ENCODE data around the gene FBXO30.

Gene FBXO30

DNA sequence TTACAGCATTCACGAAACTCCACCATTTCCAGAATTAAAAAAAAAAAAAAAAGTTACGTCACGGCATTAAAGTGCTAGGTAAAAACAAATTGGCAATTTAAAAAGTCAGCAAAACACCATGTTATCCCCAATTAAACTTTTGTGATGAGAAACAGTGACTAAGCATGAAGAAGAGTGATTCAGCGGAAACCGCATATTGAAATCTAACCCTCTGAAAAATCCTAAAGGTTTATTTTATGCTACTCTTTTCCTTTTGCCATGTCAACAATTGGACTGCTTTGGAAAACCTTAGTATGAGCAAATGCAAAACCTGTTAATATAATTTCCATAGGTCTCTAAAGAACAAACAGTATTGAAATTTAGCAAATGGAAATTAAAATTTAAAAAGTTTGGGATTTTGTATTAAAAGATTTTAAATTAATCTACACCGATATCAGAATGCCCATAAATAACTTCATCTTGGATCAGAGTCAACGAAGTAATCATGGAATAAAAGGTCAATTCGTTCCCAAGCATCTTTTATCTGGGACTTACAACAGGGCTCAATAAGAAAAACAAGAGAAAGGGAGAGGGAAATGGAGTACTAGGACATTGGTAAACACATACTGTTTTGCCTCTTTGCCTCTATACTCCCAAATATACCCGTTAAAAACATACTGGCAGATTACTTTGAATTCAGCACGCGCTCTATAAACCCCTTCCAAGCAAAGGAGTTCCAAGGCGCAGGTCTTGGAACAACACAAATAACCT lies 1.1 kb downstream of the FBXO30 start:
- no peak for TF ChIP-seq MAX (IDR thresholded peaks at IDR 0.05)
- no peak for TF ChIP-seq NFIC (IDR thresholded peaks at IDR 0.05)
- no peak for TF ChIP-seq ZBTB7A (IDR thresholded peaks at IDR 0.05; ENCODE audit: low read depth)
- TF ChIP-seq CREB1 (IDR thresholded peaks at IDR 0.05; ENCODE audit: low read depth) = no peak
- TF ChIP-seq TCF12 (IDR thresholded peaks at IDR 0.05; ENCODE audit: low read depth) = no peak
- no peak for TF ChIP-seq RAD21 (IDR thresholded peaks at IDR 0.05; ENCODE audit: low read depth)
- no peak for TF ChIP-seq EP300 (IDR thresholded peaks at IDR 0.05; ENCODE audit: borderline replicate concordance)
- TF ChIP-seq REST (IDR thresholded peaks at IDR 0.05; ENCODE audit: low read depth) = no peak
- TF ChIP-seq TAF1 (IDR thresholded peaks at IDR 0.05; ENCODE audit: low read depth) = no peak
- TF ChIP-seq USF1 (IDR thresholded peaks at IDR 0.05) = no peak
- TF ChIP-seq CEBPB (IDR thresholded peaks at IDR 0.05) = no peak
- TF ChIP-seq FOXM1 (IDR thresholded peaks at IDR 0.05; ENCODE audit: borderline replicate concordance, low read depth) = no peak

GRCh38 chr6:145811741-145812140 lies 2.9 kb downstream of the FBXO30 start:
- TF ChIP-seq TCF12 (IDR thresholded peaks at IDR 0.05; ENCODE audit: low read depth) (no peak), EP300 (IDR thresholded peaks at IDR 0.05; ENCODE audit: borderline replicate concordance) (no peak), EGR1 (IDR thresholded peaks at IDR 0.05) (no peak), USF1 (IDR thresholded peaks at IDR 0.05) (no peak), FOXM1 (IDR thresholded peaks at IDR 0.05; ENCODE audit: borderline replicate concordance, low read depth) (no peak), CREB1 (IDR thresholded peaks at IDR 0.05; ENCODE audit: low read depth) (no peak), TEAD4 (IDR thresholded peaks at IDR 0.05) (no peak), RAD21 (IDR thresholded peaks at IDR 0.05; ENCODE audit: low read depth) (no peak), YY1 (IDR thresholded peaks at IDR 0.05; ENCODE audit: low read depth) (no peak), CEBPB (IDR thresholded peaks at IDR 0.05) (no peak), REST (IDR thresholded peaks at IDR 0.05; ENCODE audit: low read depth) (no peak), MAX (IDR thresholded peaks at IDR 0.05) (no peak), TAF1 (IDR thresholded peaks at IDR 0.05; ENCODE audit: low read depth) (no peak)

DNA sequence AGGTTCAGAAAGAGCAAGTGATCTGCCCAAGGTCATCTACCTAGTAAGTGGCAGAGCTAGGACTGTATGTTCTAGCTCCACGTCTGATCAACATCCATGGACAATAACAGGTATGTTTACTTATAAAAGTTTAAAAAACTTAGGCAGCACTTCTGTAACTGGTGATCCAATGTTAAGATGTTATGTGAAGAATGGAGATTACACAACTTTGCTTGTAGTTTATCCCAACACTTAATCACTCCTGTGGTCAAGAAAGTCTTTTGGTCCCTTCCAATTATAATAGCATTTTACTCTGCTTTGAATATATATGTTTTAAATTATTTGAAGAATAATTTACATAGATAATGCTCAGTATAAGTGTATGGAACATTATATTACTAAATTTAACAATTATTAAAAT lies 4.8 kb downstream of the FBXO30 start:
- TF ChIP-seq YY1 (IDR thresholded peaks at IDR 0.05; ENCODE audit: low read depth) (no peak), CREB1 (IDR thresholded peaks at IDR 0.05; ENCODE audit: low read depth) (no peak), TCF12 (IDR thresholded peaks at IDR 0.05; ENCODE audit: low read depth) (no peak), NFIC (IDR thresholded peaks at IDR 0.05) (no peak), REST (IDR thresholded peaks at IDR 0.05; ENCODE audit: low read depth) (no peak), EGR1 (IDR thresholded peaks at IDR 0.05) (no peak), EP300 (IDR thresholded peaks at IDR 0.05; ENCODE audit: borderline replicate concordance) (no peak), CEBPB (IDR thresholded peaks at IDR 0.05) (no peak), FOXM1 (IDR thresholded peaks at IDR 0.05; ENCODE audit: borderline replicate concordance, low read depth) (no peak), TEAD4 (IDR thresholded peaks at IDR 0.05) (no peak), USF1 (IDR thresholded peaks at IDR 0.05) (no peak), TAF1 (IDR thresholded peaks at IDR 0.05; ENCODE audit: low read depth) (no peak), ZBTB7A (IDR thresholded peaks at IDR 0.05; ENCODE audit: low read depth) (no peak)

DNA sequence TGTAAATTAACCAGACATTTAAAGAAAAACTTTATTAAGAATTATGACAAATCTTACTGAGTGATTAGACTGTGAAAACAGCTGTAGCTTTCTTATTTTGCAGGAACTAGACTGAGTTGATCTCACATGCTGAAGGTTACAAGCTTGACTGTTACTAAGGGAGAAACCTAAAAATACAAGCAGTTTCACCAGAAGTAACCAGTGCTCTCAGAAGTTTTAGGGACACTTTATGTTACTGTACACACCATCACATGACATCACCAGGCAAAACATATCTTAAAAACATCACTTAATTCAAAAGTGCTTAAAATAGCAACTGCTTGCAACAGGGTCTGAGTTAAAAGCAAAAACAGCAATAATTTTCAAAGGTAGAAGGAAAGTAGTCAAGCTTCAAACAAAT lies 5.4 kb downstream of the FBXO30 start:
- no peak for TF ChIP-seq YY1 (IDR thresholded peaks at IDR 0.05; ENCODE audit: low read depth)
- no peak for TF ChIP-seq FOXM1 (IDR thresholded peaks at IDR 0.05; ENCODE audit: borderline replicate concordance, low read depth)
- TF ChIP-seq USF1 (IDR thresholded peaks at IDR 0.05) = no peak
- no peak for TF ChIP-seq MAX (IDR thresholded peaks at IDR 0.05)
- no peak for TF ChIP-seq EP300 (IDR thresholded peaks at IDR 0.05; ENCODE audit: borderline replicate concordance)
- no peak for TF ChIP-seq RAD21 (IDR thresholded peaks at IDR 0.05; ENCODE audit: low read depth)
- TF ChIP-seq REST (IDR thresholded peaks at IDR 0.05; ENCODE audit: low read depth) = no peak

Measured in Ishikawa (cell line).